Measurements from ENCODE around the gene SMIM38.

Gene SMIM38

DNA sequence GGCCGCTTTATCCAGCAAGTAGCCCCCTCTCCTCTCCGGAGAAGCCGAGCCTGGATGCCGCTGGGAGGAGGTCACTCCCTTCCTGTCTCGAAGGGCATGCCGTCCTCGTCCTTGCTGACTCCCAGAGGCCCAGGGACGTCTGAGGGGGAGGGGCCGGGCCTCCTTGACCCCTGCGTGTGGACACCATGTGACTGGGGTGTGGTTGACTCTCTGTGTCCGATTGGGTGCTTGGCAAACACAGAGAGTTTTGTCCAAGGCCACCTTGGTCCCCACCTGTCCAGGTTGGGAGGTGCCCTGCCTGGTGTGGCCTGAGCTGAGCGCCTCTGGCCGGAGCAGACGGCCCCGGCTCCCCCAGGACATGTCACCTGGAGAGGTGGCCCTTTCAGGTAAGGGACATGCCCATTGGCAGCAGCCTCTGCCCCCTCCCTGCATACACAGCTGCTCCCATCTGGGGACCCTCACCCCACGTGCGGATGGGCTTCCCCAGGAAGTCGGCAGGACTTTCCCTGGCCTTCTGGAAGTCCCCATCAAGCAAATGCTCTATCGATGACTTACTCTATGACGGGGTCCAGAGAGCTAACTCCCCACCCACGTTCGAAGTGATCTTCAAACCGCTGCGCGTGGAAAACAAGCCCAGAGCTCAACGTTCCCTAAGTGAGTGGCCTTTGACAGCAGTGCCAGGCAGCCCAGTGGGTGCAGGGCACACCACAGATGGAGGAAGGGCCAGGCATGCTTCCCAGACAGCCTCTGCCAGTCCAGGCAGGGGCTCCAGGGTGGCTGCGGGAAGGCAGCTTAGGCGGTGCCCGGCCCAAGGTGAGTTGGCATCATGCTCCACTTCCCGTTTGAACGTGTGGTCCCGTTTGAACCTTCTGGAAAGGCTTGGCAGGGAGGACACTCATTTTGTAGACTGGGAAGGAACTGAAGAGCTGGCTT, at the start of gene SMIM38:
TSS of gene SMIM38 (plus strand) at position 634 of the 933 bp plus-strand sequence. CDS start 1,912 bp downstream, outside the sequence.
- H3K4me3 ChIP-seq (ENCODE audit: low read depth, low read length) = no peak within 1 kb of the TSS
- DNase-seq (ENCODE audit: low read depth) = no peak

DNA sequence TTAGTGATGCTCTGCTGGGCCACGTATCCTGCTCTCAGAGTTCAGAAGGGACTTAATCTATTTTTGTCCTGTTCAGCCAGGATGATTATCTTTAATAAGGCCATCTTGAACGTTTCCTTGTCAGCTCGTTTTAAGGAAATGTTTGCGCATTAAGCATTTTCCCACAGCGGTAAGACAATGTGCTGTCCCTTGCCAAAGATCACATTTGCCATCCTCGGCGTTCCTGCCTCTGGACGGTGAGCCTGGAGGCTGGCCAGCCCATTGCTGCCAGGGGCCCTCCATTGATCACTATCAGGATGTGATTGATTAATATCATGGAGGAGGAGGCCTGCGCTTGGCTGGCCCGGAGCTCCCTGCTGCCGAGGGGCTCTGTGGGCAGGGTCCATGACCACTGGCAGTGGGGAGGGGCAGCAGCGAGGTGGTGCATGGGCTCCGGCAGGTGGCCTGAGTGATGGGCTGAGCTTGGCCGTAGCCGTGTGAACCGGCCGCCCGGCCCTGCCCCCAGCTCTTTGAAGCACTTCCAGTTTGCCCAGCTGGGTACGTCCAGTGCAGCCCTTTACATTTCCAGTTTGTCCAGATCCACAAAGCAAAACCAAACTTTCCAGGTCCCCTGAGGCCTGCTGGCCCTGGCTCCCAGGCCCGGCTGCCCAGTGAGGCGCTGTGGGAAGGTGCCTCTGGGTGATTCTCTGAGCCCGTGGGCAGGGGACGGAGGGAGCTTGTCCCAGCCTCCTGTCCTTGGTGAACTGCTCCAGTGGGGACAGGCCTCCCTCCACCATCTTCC, 49.5 kb upstream of the SMIM38 start:
- no peak overlapping the region for H3K4me3 ChIP-seq (ENCODE audit: low read depth, low read length)
- DNase-seq (ENCODE audit: low read depth) = no peak

DNA sequence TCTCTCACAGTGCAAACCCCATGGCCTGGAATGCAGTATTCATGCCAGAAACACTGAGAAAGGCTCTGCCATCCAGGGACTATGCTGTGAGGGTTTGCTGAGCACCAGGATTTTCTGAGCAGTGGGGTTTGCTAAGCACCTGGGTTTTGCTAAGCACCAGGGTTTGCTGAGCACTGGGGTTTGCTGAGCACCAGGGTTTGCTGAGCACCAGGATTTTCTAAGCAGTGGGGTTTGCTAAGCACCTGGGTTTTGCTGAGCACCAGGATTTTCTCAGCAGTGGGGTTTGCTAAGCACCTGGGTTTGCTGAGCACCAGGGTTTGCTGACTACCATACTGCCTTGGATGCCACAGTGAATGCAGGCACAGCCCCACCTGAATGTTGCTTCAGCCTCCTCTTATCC, 48.3 kb upstream of the SMIM38 start:
- DNase-seq (ENCODE audit: low read depth) = no peak

DNA sequence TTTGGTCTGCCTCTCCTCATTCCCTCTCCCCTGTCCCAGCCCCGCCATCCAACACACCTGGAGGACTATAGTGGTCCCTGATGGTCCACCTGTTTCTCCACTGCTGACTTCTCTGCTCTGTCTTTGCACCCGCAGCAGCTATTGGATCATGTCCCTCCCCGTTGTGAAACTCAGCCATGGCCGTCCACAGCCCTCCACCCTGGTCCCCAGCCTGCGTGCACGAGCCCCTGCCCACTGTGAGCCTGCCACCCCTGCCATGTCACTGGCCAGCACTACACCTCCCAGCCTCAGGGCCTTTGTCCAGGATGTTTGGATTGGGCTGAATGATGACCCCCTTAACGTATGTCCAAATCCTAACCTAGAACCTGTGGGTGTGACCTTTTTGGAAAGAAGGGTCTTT, 47.7 kb upstream of the SMIM38 start:
- DNase-seq (ENCODE audit: low read depth) = no peak
- H3K4me3 ChIP-seq (ENCODE audit: low read depth, low read length) = no peak overlapping the region

More for the DNA sequence above, 48.3 kb upstream of the SMIM38 start:
- no peak overlapping the region for H3K4me3 ChIP-seq (ENCODE audit: low read depth, low read length)

DNA sequence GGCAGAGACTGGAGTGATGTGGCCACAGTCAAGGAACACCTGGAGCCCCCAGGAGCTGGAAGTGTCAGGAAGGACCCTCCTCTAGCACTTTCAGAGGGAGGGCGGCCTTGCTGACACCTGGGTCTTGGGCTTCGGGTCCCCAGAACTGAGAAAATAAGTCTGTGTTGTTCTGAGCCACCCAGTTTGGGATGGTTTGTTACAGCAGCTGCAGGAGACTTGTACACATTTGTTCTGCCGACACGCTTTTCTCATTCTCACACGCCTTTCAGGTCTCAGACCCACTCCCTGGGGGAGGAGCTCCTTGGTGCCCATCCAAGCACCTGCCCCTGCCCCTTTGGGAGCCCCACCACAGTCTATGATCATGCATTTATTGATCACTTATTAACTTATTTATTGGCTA, 47.2 kb upstream of the SMIM38 start:
- H3K4me3 ChIP-seq (ENCODE audit: low read depth, low read length) = no peak overlapping the region

DNA sequence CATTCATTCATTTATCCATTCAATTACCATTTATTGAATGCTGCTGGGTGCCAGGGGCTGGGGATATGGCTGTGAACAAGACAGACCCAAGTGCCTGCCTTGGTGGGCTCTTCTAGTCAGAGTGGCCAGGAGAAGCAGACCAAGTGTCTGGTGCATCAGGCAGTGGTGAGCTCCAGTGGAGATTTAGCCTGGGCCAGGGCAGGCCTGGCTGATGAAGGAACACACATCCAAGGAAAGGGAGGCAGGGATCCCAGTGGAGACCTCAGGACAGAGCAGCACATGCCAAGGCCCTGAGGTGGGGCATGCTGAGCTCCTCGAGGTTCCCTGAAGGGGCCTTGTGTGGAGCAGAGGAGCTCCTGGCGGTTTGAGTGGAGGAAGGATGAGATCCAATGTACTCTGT, 46.6 kb upstream of the SMIM38 start:
- DNase-seq (ENCODE audit: low read depth) = no peak
- H3K4me3 ChIP-seq (ENCODE audit: low read depth, low read length) = no peak overlapping the region

More for the DNA sequence above, 47.2 kb upstream of the SMIM38 start:
- DNase-seq (ENCODE audit: low read depth) = no peak

DNA sequence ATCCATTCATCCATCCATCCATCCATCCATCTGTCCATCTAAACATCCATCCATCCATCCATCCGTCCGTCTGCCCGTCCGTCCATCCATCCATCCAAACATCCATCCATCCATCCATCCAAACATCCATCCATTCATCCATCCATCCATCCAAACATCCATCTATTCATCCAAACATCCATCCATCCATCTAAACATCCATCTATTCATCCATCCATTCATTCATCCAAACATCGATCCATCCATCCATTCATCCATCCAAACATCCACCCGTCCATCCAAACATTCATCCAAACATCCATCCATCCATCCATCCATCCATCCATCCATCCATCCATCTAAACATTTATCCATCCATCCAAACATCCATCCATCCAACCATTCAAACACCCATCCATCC, 45.3 kb upstream of the SMIM38 start:
- no peak overlapping the region for H3K4me3 ChIP-seq (ENCODE audit: low read depth, low read length)
- no peak for DNase-seq (ENCODE audit: low read depth)

DNA sequence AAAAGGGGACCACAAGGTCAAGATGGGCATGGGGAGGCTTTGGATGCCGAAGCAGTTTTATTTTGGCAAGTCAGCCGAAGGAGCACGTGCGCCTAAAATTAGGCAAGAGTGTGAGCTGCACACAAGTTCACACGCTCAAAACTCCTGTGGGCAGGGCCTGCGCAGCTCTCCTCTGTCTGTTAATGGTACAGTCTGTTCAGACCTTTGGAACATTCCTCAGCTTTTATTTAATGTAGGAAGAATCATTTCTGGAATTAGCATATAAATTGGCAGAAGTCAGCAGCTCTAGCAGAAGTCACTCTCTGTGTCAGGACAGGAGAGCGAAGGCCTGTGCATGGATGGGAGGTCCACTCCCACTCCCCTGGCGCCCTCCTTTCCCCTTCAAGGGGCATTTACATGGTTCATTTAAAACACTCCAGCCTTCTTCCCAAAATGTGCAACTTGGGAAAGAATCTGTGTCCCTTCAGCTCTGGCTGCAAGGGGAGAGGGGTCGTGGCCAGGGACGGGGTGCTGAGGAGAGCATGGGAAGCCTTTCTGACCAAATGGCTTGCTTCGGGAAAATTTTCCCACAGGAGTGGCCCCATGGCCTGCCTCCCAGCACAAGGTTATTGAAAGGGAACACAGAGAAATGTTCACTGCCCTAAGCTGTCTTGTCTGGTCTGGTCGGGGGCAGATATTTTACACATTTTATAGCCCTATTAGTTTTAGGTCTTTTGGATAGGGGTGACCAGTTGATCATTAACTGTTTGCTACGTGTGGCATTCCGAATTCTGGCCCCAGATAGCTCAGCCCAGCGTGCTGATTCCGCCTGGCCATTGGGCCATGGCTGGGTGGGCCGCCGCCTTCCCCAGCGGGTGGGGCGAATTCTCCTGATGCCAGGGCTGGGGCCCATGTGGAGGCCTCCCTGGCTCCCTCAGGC, 43.9 kb upstream of the SMIM38 start:
- no peak overlapping the region for H3K4me3 ChIP-seq (ENCODE audit: low read depth, low read length)
- DNase-seq (ENCODE audit: low read depth) = no peak

DNA sequence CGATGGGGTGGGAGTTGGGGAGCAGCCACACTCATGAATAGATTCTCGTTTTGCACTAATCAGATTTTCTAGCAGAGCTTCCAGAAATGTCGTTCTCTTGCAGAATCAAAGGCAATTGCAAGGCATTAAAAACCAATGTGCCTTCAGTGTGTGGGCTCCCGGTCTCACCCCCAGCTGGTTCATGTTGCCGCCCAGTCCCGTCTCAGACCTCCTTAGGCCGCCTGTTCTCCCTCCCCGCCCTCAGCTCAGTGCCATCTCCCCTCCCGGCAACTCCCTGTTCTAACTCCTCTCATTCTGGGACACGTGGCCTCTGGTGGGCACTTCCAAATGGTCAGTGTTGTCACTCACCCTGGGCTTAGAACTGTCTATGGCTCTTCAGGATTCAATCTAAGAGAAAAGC, 42.5 kb upstream of the SMIM38 start:
- no peak overlapping the region for H3K4me3 ChIP-seq (ENCODE audit: low read depth, low read length)
- no peak for DNase-seq (ENCODE audit: low read depth)

DNA sequence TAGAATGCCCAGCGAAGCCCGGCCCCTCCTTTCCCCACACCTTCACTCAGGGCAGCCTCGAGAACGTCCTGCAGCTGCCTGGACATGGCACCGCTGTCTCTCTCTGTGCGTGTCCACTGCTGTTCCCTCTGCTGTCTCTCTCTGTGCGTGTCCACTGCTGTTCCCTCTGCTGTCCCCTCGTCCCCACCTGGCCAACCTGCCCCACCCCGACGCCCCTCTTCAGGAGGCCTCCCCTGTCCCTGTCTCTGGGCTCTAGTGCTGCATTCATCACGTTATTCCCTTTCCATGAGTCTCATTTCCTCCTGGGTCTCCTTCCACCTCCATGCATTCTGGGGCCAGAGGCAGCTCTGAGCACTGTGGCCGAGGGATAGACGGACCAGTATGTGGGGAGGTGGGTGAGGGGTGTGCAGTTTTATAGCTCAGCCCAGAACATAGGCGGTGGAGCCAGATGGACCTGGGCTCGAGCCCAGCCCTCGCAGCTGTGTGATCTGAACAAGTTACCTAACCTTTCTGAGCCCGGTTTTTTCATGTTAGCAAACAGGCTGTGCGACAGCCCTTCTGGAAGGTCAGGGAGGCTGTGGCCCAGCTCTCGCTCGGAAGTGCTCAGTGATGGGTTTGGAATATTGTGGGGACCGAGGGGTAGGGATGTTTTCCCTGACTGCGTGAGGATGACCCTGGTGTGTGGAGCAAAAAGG, 41.9 kb upstream of the SMIM38 start:
- DNase-seq (ENCODE audit: low read depth) = no peak
- H3K4me3 ChIP-seq (ENCODE audit: low read depth, low read length) = no peak overlapping the region

DNA sequence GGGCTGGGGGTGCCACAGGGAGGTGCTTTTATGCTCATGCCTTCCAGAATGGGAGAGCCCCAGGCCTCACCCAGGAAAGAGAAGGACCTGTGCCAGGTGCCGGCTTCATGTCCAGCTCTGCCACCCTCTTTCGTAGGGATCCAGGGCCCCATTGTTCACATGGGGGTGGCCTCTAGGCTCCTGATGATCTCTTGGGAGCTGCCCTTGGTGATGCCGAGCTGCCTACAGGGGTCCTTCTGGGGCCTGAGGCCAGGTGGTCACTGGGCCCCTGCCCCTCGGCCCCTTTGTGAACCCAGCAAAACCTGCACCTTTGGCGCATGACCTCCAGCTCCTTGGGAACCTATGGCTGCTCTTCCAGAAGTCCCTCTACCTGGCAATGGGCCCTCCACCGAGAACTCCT, 41.4 kb upstream of the SMIM38 start:
- DNase-seq (ENCODE audit: low read depth) = no peak
- no peak overlapping the region for H3K4me3 ChIP-seq (ENCODE audit: low read depth, low read length)

DNA sequence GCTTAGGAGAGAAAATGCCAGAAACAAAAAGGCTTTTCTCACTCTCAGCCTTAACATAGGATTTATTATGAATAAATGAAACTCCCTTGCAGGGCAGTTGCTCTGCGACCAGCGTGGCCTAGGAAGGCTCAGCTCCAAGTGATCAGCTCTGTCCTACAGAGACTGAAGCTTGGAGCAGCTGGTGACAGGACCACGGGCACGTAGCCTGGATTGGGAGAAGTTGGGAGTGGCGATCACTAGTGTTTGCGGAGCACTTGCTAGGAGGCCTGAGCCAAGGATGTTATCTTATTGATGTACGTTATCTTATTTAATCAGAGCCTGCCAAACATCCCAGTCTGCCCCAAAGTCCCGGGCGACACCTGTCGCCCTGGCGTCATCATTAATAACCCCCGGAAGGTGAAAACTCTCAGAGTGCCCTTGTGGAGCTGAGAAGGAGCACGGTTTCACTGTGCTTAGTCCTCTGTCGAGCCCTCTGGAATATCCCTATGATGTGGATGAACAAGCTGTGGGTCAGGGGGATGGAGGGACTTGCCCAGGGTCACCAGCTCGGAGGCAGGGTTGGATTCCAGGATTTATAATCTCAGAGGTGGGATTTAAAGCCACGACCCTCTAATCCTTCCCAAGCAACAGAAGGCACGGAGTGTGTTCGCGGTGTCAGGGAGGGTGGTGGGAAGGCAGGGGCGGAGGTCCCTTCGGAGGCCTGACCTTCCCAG, 40.8 kb upstream of the SMIM38 start:
- DNase-seq (ENCODE audit: low read depth) = no peak
- H3K4me3 ChIP-seq (ENCODE audit: low read depth, low read length) = no peak overlapping the region

DNA sequence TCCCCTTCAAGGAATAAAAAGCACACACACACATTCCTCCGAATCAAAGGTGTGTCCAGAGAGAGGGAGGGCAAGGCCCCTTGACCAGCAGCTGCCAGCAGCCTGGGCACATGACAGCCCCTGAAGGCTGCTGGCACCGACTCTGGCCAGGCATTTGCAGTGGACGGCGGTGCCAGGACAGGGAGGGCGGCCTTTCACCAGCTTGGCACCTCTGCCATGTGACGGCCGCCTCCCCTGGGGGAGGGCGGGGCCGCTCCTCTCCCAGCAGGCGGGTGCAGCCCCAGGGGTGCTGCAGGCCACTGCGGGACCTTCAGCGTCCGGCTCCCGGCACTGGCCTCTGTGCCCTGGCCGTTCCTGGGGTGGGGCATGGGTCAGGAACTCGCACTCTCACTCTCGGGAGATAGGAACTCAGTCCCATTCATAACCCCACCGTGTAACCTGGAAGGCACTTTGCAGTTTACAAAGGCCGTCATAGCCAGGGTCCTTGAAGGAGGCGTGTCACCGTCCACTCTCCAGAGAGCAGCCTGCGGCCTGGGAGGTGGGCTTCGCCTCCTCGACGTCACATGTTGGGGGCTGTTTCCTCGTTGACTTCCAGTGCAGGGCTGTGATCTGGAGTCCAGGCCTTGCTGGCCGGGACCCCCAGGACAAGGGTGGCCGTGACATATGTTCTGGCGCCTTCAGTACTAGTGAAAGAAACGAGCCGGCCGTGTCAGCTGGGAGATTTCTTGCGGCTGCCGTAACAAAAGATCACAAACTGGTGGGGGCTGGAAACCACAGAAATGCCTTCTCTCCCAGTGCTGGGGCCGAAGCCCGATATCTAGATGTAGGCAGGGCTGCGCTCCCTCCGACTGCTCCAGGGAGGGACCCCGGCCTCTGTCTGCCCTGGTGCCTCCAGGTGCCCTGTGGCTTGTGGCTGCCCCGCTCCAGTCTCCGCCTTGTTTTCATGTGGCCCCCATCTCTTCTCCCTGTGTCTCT, 39.9 kb upstream of the SMIM38 start:
- no peak overlapping the region for H3K4me3 ChIP-seq (ENCODE audit: low read depth, low read length)
- DNase-seq (ENCODE audit: low read depth) = no peak

DNA sequence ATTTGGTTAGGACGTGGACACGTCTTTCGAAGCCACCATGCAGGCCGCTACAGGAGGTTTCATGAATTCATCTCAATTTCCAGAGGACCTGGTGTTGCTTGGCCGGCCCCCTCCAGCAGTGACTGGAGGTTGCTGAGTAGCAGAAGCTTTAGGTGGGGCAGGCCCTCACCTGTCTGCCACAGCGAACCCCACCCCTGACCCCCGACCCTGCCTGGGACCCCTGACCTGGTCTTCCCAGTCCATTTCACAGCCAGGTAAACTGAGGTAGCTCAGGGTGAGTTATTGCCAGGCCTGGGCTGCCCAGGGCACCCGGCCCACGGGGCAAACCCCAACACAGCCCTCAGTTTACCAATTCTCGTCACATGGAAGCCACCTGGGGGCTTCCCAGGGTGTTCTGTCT, 39.1 kb upstream of the SMIM38 start:
- no peak for DNase-seq (ENCODE audit: low read depth)
- no peak overlapping the region for H3K4me3 ChIP-seq (ENCODE audit: low read depth, low read length)

DNA sequence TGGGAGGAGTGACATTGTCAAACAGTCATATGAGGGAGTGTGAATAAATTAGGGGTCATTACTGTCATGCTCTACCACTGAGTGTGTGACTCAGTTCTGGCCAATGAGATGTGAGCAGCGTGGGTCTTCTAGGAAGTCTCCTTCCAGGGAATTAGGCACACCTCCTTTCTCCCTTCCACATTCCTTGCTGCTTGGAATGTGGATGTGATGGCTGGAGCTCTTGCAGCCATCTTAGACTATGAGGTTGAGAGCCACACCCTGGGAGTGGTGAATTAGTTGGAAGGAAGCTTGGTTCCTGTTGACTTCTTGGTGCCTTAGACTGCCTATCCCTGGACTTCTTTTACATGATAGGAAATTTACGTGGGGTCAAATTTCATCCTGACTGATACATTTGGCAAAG, 36.5 kb upstream of the SMIM38 start:
- no peak for DNase-seq (ENCODE audit: low read depth)
- H3K4me3 ChIP-seq (ENCODE audit: low read depth, low read length) = no peak overlapping the region

DNA sequence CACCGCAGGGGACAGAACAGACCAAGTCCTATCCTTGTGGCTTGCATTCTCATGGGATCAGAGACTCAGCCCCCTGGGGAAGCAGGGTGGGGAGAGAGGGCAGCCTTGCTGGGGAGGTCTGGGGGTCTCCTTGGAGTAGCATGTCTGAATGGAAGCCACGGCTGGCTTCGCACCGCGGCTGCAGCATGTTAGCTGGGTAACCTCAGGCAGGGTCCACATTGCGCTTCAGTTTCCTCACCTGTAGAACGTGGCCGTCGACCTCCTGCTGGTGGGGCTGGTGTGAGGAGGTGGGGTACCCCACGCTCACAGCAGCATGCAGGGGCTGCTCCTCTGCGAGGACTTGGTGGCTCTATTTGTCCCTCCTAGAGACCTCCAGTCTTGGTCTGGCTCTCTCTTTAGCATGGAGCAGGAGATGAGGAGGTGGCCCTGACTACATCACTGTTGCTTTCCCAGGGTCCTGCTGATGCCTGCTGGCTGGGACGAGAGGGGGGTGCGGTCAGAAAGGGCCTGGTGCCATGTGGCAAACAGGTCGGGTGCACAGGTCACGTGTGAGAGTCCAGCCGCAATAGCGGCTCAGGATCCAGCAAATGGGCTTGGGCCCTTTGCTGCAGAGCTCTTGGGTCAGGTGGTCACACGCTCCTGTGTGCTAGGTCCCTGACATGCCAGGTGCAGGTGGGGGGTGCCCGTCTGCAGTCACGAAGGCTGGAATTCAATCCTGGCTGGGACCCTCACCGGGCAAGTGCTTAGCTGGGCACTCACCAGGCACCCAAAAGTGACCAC, 35.4 kb upstream of the SMIM38 start:
- H3K4me3 ChIP-seq (ENCODE audit: low read depth, low read length) = no peak overlapping the region
- no peak for DNase-seq (ENCODE audit: low read depth)

DNA sequence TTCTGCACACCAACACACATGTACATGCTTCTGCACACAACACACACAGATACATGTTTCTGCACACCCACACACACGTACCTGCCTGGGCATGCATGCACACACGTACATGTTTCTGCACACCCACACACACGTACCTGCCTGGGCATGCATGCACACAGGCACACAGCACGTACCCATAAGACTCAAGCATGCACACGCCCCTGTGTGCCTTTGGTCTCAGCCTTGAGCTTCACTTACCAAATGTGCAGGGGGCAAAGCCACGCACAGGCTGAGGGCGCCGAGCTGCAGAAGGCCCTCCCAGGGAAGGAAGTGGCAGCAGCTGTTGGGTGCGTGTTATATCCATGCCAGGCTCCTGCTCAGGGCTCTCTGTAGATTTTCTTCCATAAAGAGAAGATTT, 34.7 kb upstream of the SMIM38 start:
- DNase-seq (ENCODE audit: low read depth) = no peak
- no peak overlapping the region for H3K4me3 ChIP-seq (ENCODE audit: low read depth, low read length)

Measured in skeletal muscle cell (primary cell).